Measurements from ENCODE around the gene ZNF574. TPM values are rescaled to one million over a fixed set of nuclear protein-coding genes. Genes with fewer than 3 reads are reported as not detected.

ZNF574 gene
- total RNA-seq, 4 donors from 2014 or later: 31.1 to 42.9 (median 33.5) TPM

DNA sequence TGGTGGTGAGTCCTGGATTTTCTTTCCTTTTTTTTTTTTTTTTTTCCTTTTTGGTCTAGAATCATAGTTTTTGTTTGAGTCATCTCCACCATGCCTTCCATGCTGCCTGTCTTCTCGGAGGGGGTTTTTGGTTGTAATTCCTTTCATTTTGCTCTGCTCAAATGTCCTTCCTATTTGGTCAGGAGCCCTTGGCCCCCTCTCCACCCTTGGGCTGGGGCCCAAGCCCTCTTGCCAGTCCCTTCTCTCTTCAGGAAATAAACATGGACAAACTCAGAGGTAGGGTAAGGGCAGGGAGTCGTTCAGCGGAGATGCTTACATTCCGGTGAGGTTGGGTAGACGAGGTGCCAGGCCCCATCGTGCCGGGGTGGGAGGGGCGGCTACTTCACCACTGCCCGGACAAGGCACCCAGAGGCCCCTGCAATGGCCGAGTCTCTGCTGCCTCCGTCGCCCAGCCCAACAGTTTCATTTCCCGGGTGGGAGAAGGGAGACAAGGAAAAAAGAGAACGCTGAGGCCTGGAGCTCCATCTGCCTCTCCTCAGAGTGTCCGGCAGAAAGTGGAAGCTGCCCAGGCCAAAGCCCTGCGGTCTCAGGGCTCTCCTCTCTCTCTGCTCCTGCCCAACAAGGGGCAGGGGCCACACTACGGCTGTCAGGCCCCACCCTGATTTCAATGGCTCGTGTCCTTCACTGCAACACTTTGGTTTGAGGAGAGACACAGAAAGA, 12.7 kb downstream of the ZNF574 start:
- Histone ChIP-seq H3K36me3 (no peaks in the 10 kb centered on the region), H3K9me3 (no peaks in the 10 kb centered on the region), H3K27me3 (no peaks in the 10 kb centered on the region), H3K27ac (no peak overlapping the region), H3K4me1 (peaks cover 12% of the 10 kb centered on the region), H3K4me3 (no peak overlapping the region)
- TF ChIP-seq POLR2AphosphoS5 (IDR thresholded peaks at IDR 0.05): no peak
- TF ChIP-seq POLR2A (IDR thresholded peaks at IDR 0.05): no peak
- TF ChIP-seq EP300 (IDR thresholded peaks at IDR 0.05): no peak
- TF ChIP-seq, protein P1, sequence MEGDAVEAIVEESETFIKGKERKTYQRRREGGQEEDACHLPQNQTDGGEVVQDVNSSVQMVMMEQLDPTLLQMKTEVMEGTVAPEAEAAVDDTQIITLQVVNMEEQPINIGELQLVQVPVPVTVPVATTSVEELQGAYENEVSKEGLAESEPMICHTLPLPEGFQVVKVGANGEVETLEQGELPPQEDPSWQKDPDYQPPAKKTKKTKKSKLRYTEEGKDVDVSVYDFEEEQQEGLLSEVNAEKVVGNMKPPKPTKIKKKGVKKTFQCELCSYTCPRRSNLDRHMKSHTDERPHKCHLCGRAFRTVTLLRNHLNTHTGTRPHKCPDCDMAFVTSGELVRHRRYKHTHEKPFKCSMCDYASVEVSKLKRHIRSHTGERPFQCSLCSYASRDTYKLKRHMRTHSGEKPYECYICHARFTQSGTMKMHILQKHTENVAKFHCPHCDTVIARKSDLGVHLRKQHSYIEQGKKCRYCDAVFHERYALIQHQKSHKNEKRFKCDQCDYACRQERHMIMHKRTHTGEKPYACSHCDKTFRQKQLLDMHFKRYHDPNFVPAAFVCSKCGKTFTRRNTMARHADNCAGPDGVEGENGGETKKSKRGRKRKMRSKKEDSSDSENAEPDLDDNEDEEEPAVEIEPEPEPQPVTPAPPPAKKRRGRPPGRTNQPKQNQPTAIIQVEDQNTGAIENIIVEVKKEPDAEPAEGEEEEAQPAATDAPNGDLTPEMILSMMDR (IDR thresholded peaks at IDR 0.05): no peak
- WGBS: 71% methylated on average over 18 of the region's 18 CpGs
- peak in 1 of 2 donors; percentile 54 for DNase-seq (ENCODE audit: low spot score in 2 of 2)

DNA sequence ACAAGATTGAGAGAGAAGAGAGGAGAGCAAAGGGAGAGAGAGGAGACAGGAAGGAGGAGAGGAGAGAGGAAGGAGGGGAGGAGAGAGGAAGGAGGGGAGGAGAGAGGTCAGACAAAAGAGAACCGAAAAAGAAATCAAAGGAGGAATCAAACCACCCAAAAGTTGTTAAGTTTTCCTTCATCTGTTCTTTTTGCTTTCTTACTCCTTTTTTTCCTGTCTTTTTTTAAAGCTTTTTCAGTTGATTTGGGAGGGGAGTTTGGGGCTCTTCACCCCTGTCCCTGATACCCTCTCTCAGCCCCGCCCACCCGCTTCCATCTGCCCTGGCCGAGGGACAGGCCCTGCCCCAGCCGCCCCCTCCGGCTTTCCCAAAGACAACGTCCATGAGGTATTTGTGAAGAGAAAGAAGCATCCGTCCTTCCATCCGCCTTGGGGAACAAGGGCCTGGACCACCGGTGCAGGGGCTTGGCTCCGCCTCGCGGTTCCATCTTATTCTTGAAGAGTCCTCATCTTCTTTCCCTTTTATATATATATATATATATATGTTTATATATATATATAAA, 13.3 kb downstream of the ZNF574 start:
- TF ChIP-seq EP300 (IDR thresholded peaks at IDR 0.05): no peak
- no peak for TF ChIP-seq POLR2A (IDR thresholded peaks at IDR 0.05)
- no peak for TF ChIP-seq POLR2AphosphoS5 (IDR thresholded peaks at IDR 0.05)
- TF ChIP-seq, protein P1 (IDR thresholded peaks at IDR 0.05): no peak
- peaks cover 17% of the 10 kb centered on the region for H3K4me1 ChIP-seq
- DNase-seq (ENCODE audit: low spot score in 2 of 2): no peak
- no peaks in the 10 kb centered on the region for H3K36me3 ChIP-seq
- H3K9me3 ChIP-seq: no peaks in the 10 kb centered on the region
- WGBS: 73% methylated on average over 13 of the region's 13 CpGs
- H3K4me3 ChIP-seq: no peak overlapping the region
- H3K27ac ChIP-seq: no peak overlapping the region
- no peaks in the 10 kb centered on the region for H3K27me3 ChIP-seq

DNA sequence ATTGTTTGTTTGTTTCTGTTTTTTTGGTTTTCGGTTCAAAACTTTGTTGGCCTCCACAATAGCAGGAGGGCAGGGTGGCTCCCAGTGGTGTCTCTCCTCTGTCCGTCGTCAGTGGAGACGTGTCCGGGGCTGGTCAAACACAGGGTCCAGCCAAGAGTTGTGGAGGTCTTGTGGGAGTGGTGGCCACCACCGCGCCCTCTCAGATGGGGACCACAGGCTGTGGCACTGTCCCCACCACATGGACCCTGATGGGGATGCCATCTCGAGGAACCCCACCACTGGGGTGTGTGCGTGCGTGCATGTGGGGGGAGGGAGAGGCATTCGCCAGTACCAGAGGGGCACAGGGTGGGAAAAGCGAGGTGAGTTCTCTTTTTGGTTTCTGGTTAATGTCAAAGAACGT, 13.8 kb downstream of the ZNF574 start:
- Histone ChIP-seq H3K36me3 (no peaks in the 10 kb centered on the region), H3K27ac (no peak overlapping the region), H3K9me3 (no peaks in the 10 kb centered on the region), H3K27me3 (no peaks in the 10 kb centered on the region), H3K4me1 (peaks cover 17% of the 10 kb centered on the region), H3K4me3 (no peak overlapping the region)
- 90% methylated on average over 13 of the region's 13 CpGs for WGBS
- TF ChIP-seq EP300 (IDR thresholded peaks at IDR 0.05) (no peak), POLR2A (IDR thresholded peaks at IDR 0.05) (no peak), POLR2AphosphoS5 (IDR thresholded peaks at IDR 0.05) (no peak)
- TF ChIP-seq, protein P1 (IDR thresholded peaks at IDR 0.05): no peak
- no peak for DNase-seq (ENCODE audit: low spot score in 2 of 2)

DNA sequence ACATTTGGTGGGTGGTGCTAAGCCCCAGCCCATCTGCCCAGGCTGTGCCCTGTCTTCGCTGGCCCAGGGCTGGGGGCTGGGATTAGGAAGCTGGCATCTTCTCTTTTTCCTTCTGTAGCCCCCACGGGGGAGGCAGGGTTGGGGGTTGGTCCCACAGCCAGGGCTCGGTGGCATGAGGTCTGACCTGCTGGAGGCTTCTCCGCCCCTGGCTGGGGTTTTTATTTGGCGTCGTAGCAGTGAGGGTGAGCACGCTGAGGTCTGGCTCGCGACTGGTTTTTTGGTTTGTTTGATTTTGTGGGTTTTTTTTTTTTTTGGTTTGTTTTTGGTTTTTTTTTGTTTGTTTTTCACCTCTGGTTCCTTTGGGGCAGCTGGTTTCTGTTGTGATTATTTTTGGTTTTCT, 14.7 kb downstream of the ZNF574 start:
- no peak overlapping the region for H3K4me3 ChIP-seq
- no peaks in the 10 kb centered on the region for H3K36me3 ChIP-seq
- no peaks in the 10 kb centered on the region for H3K9me3 ChIP-seq
- TF ChIP-seq EP300 (IDR thresholded peaks at IDR 0.05) (no peak), POLR2A (IDR thresholded peaks at IDR 0.05) (no peak), POLR2AphosphoS5 (IDR thresholded peaks at IDR 0.05) (no peak)
- TF ChIP-seq, protein P1 (IDR thresholded peaks at IDR 0.05): no peak
- no peak for DNase-seq (ENCODE audit: low spot score in 2 of 2)
- H3K4me1 ChIP-seq: peaks cover 17% of the 10 kb centered on the region
- 73% methylated on average over 9 of the region's 9 CpGs for WGBS
- H3K27ac ChIP-seq: no peak overlapping the region
- H3K27me3 ChIP-seq: peaks cover 2% of the 10 kb centered on the region

DNA sequence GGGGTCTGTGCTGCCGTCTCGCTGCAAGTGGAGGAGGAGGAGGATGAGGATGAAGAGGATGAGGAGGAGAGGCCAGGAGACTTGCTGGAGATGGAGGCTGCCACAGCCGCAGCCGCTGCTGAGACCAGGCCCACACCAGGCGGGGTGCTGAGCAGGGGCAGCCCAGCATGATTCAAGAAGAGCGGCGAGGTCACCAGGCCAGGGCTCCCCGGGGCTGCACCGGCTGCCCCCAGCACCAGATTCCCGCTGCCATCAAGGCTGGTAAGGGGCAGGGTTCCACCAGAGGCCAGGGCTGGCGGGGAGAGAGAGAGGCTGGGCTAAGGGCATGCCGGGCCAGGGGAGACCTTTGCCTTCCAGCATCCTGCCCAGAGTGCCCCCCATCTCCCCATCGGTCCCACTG, 15.3 kb downstream of the ZNF574 start:
- H3K4me3 ChIP-seq: no peak overlapping the region
- no peaks in the 10 kb centered on the region for H3K9me3 ChIP-seq
- no peaks in the 10 kb centered on the region for H3K36me3 ChIP-seq
- WGBS: 80% methylated on average over 13 of the region's 13 CpGs
- no peak overlapping the region for H3K27ac ChIP-seq
- no peak for DNase-seq (ENCODE audit: low spot score in 2 of 2)
- TF ChIP-seq POLR2A (IDR thresholded peaks at IDR 0.05) (no peak), EP300 (IDR thresholded peaks at IDR 0.05) (no peak), POLR2AphosphoS5 (IDR thresholded peaks at IDR 0.05) (no peak)
- TF ChIP-seq, protein P1 (IDR thresholded peaks at IDR 0.05): no peak
- H3K4me1 ChIP-seq: peaks cover 17% of the 10 kb centered on the region
- H3K27me3 ChIP-seq: peaks cover 6% of the 10 kb centered on the region
